22Rv1 (cell line): ENCODE results near the gene RAD21L1.

Experiments
- CTCF ChIP-seq: fragments of 450-650 bp; IDR thresholded peaks from 2 replicates; pipeline ENCODE4 v1.5.1; 2017; ENCODE audit warnings: mild to moderate bottlenecking
- ZFX ChIP-seq: fragments of 450-650 bp; IDR thresholded peaks from 2 replicates; pipeline ENCODE4 v1.6.1; 2017; ENCODE audit warnings: antibody characterized with exemption, borderline replicate concordance

- TF ChIP-seq CTCF (no peak), ZFX (no peak)
Observed at GRCh38 chr20:1203630-1204029, 22.2 kb upstream of the RAD21L1 start.
